Uterus (tissue), 4 donors: ENCODE results near the gene HLA-C. TPM values are rescaled to one million over a fixed set of nuclear protein-coding genes. Genes with fewer than 3 reads are reported as not detected.
"Not testable (repeated sequence)": the region's sequence is repeated elsewhere in the genome, so short reads cannot be mapped to it uniquely, and the experiment has no call there.

Experiments used
- DNase-seq, 2 donors: peaks; one replicate each; pipeline ENCODE4 v3.0.0-alpha.2; 2019 to 2020
- H3K27ac ChIP-seq, 2 donors: fragments of 200-600 bp; sonication (generic); 1 replicate in 1 of 2; 2 replicates in 1 of 2; pipeline ENCODE4 v1.5.1; 2016 to 2018
- H3K27me3 ChIP-seq, 2 donors: fragments of 200-600 bp; sonication (generic); one replicate each; pipeline ENCODE4 v1.5.1; 2018 to 2019; ENCODE audit warnings: control low read depth in 1 of 2
- H3K36me3 ChIP-seq, 2 donors: fragments of 200-600 bp; sonication (generic); one replicate each; pipeline ENCODE4 v1.5.1; 2019; ENCODE audit warnings: control low read depth in 1 of 2
- H3K4me1 ChIP-seq, 2 donors: fragments of 200-600 bp; sonication (generic); one replicate each; pipeline ENCODE4 v1.5.1; 2018 to 2019; ENCODE audit warnings: control low read depth in 1 of 2
- H3K4me3 ChIP-seq, 2 donors: fragments of 200-600 bp; sonication (generic); 1 replicate in 1 of 2; 2 replicates in 1 of 2; pipeline ENCODE4 v1.5.1; 2018 to 2019; ENCODE audit warnings: mild to moderate bottlenecking in 1 of 2
- H3K9me3 ChIP-seq, 2 donors: fragments of 200-600 bp; sonication (generic); one replicate each; pipeline ENCODE4 v1.5.1; 2019; ENCODE audit warnings: control low read depth in 1 of 2
- POLR2A ChIP-seq, 2 donors: fragments of 450-650 bp; IDR thresholded peaks; one replicate each; pipeline ENCODE4 v1.6.1; 2016; ENCODE audit warnings: antibody characterized with exemption in 2 of 2, mild to moderate bottlenecking in 1 of 2, moderate library complexity in 1 of 2
- intact Hi-C: fragments of 100-400 bp; cut with DNase I; formaldehyde crosslinking; loops from one replicate; pipeline ENCODE4 v1.15.1; 2023; ENCODE audit warnings: low total_unique reads
- total RNA-seq, 4 donors: library from RNA; depleted of rRNA in 3 of 4; stranded (reverse); fragments of >200 nt in 3 of 4; gene quantifications; one replicate each; pipeline versions ENCODE4 v1.1.0 to v1.2.4, GENCODE V29; 2014 to 2023
- TF ChIP-seq, protein P1 (sequence below), 4 experiments: fragments of 200-600 bp in 2 of 4; fragments of 450-650 bp in 2 of 4; sonication (generic) in 2 of 4; IDR thresholded peaks; one replicate each; pipeline ENCODE4 v1.5.1; 2016 to 2019; ENCODE audit warnings: antibody characterized with exemption in 4 of 4, mild to moderate bottlenecking in 2 of 4, moderate library complexity in 1 of 4
- donor health status: DM: yes; HTN: yes; CAD: no.

Gene HLA-C
- total RNA-seq, 4 donors from 2014 or later: 209 to 650 (median 336) TPM

GRCh38 chr6:31249184-31249583 is 22.7 kb downstream of the HLA-C start:
- no peak for TF ChIP-seq POLR2A (IDR thresholded peaks at IDR 0.05)
- TF ChIP-seq, protein P1, sequence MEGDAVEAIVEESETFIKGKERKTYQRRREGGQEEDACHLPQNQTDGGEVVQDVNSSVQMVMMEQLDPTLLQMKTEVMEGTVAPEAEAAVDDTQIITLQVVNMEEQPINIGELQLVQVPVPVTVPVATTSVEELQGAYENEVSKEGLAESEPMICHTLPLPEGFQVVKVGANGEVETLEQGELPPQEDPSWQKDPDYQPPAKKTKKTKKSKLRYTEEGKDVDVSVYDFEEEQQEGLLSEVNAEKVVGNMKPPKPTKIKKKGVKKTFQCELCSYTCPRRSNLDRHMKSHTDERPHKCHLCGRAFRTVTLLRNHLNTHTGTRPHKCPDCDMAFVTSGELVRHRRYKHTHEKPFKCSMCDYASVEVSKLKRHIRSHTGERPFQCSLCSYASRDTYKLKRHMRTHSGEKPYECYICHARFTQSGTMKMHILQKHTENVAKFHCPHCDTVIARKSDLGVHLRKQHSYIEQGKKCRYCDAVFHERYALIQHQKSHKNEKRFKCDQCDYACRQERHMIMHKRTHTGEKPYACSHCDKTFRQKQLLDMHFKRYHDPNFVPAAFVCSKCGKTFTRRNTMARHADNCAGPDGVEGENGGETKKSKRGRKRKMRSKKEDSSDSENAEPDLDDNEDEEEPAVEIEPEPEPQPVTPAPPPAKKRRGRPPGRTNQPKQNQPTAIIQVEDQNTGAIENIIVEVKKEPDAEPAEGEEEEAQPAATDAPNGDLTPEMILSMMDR (IDR thresholded peaks at IDR 0.05): no peak
- no peak for DNase-seq
- no peaks in the 10 kb centered on the region for H3K27me3 ChIP-seq
- intact Hi-C loops: no loop called here
- H3K4me3 ChIP-seq: no peak overlapping the region
- H3K36me3 ChIP-seq: no peaks in the 10 kb centered on the region
- no peak overlapping the region for H3K27ac ChIP-seq
- H3K9me3 ChIP-seq: no peaks in the 10 kb centered on the region
- H3K4me1 ChIP-seq: no peaks in the 10 kb centered on the region

- no peak overlapping the region for H3K27ac ChIP-seq
- H3K4me1 ChIP-seq: no peaks in the 10 kb centered on the region
- intact Hi-C loops: no loop called here
- no peak overlapping the region for H3K4me3 ChIP-seq
- H3K9me3 ChIP-seq: no peaks in the 10 kb centered on the region
- no peaks in the 10 kb centered on the region for H3K27me3 ChIP-seq
- TF ChIP-seq, protein P1 (IDR thresholded peaks at IDR 0.05): no peak
- TF ChIP-seq POLR2A (IDR thresholded peaks at IDR 0.05): no peak
- no peak for DNase-seq
- no peaks in the 10 kb centered on the region for H3K36me3 ChIP-seq
Measured at GRCh38 chr6:31247813-31248212, 24.1 kb downstream of the HLA-C start.

DNA sequence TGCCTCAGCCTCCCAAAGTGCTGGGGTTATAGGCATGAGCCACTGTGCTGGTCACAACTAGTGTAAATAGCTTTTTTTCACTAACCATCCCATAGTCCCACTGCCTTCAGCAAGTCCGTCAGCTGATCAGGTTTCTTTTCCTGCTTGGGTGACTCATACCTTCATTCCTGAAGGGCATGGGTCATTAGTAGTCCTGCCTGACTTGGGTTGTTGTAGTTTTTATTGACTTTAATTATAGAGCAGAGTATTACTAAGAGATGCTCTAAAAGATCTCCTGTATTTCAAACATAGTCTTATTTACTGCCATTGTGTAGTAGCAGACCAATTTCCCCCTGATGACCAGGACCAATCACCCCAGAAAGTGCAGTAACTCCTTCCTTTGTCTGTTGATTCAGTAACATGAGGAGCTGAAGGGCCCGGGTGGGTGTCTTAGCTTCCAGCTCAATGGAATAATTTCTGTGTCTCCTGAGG is 25.8 kb downstream of the HLA-C start:
- DNase-seq: no peak

DNA sequence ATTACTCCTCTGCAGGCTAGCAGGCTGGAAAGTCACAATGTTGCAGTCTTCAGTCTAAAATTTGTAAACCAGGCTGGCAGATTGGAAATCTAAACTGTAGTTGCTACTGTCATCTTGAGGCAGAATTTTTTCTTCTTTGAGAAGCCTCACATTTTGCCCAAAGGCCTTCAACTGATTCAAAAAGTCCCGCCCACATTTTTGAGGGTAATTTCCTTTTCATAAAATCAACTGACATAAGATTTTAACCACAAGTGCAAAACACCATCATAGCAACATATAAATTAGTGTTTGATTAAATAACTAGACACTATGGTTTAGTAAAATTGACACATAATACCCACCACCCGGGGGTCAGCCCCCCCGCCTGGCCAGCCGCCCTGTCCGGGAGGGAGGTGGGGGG is 28.4 kb downstream of the HLA-C start:
- intact Hi-C loops: no loop called here
- DNase-seq: no peak

More for the DNA sequence above, 25.8 kb downstream of the HLA-C start:
- TF ChIP-seq, protein P1 (IDR thresholded peaks at IDR 0.05): no peak
- no peak for TF ChIP-seq POLR2A (IDR thresholded peaks at IDR 0.05)
- no peaks in the 10 kb centered on the region for H3K27me3 ChIP-seq
- H3K36me3 ChIP-seq: no peaks in the 10 kb centered on the region
- H3K4me3 ChIP-seq: no peak overlapping the region
- no peaks in the 10 kb centered on the region for H3K4me1 ChIP-seq
- no peak overlapping the region for H3K27ac ChIP-seq
- H3K9me3 ChIP-seq: no peaks in the 10 kb centered on the region
- intact Hi-C loops: no loop called here

DNA sequence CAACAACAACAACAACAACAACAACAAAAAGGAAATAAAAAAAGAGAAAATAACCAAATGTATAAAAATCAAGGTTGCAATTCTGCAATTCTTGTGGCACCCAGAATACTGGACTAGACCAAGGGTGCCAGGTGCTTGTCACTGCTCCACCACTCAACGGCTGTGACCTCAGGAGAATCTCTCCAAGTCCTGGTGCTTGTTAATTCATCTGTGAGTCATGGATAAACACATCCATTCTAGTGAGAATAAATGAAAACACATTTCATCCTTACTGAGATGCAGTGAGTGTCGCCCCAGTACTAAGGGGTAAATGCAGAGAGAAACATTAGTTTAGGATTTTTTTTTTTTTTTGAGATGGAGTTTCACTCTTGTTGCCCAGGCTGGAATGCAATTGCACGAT is 32.0 kb downstream of the HLA-C start:
- Histone ChIP-seq H3K4me1 (no peaks in the 10 kb centered on the region), H3K4me3 (no peak overlapping the region), H3K27ac (no peak overlapping the region), H3K36me3 (no peaks in the 10 kb centered on the region), H3K27me3 (no peaks in the 10 kb centered on the region), H3K9me3 (no peaks in the 10 kb centered on the region)
- DNase-seq: no peak
- TF ChIP-seq, protein P1 (IDR thresholded peaks at IDR 0.05): no peak
- TF ChIP-seq POLR2A (IDR thresholded peaks at IDR 0.05): no peak
- intact Hi-C loops: no loop called here

More for the DNA sequence above, 28.4 kb downstream of the HLA-C start:
- no peak overlapping the region for H3K27ac ChIP-seq
- TF ChIP-seq POLR2A (IDR thresholded peaks at IDR 0.05): no peak
- TF ChIP-seq, protein P1 (IDR thresholded peaks at IDR 0.05): no peak
- no peaks in the 10 kb centered on the region for H3K9me3 ChIP-seq
- no peaks in the 10 kb centered on the region for H3K36me3 ChIP-seq
- H3K27me3 ChIP-seq: no peaks in the 10 kb centered on the region
- no peak overlapping the region for H3K4me3 ChIP-seq
- H3K4me1 ChIP-seq: no peaks in the 10 kb centered on the region

DNA sequence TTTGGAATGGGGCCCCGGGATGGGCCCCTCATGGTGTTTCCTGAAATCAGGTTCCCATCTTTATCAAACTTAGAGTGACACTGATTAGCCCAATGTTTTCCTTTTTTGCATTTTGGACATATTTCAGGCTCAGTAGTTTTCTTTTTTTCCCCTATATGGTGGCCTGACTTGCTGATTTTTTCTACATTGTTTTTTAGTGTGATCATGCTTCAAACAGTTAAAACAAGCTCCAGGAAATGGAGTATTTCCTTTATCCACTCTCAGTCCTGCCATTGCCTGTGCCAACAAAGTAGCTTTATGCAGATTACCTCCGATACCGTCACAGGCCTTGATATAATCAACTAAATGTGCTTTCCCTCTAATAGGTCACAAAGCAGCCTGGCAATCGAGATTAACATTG is 37.8 kb downstream of the HLA-C start:
- intact Hi-C loops, H3K4me1 ChIP-seq, H3K36me3 ChIP-seq, DNase-seq, H3K27ac ChIP-seq, H3K27me3 ChIP-seq, H3K4me3 ChIP-seq, H3K9me3 ChIP-seq: not testable (repeated sequence)
